NCI-H345 treated with DMSO at 0.1 percent for 48 hours (cell line): ENCODE measurements around the gene SYNM.
A peak's percentile ranks its signal among the peaks of the same experiment; 100 is the strongest.

Source experiments
- DNase-seq: peaks from one replicate; lab custom pipeline; 2025; ENCODE audit not compliant: unreplicated experiment; lab: John Stamatoyannopoulos, UW

SYNM gene

DNA sequence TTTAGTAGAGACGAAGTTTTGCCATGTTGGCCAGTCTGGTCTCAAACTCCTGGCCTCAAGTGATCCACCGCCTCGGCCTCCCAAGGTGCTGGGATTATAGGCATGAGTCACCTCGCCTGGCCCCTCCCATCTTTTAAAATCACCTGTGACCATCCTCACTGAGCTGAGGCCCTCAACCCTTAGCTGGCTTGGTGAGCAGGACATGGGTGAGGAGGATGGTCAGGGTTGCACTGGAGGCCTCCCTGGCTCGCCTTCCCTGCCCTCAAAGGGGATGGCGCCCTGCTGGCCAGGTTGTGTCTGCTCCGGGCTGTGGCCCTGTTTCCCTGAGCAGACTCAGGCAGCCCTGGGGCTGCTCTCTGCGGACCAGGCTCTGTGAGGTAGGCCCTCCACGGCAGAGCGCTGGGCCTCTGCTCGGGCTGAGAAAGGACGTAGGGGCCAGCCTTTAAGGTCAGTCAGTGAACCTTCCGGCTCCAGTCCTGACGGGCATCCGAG is 33.7 kb downstream of the SYNM start:
- no peak for DNase-seq

DNA sequence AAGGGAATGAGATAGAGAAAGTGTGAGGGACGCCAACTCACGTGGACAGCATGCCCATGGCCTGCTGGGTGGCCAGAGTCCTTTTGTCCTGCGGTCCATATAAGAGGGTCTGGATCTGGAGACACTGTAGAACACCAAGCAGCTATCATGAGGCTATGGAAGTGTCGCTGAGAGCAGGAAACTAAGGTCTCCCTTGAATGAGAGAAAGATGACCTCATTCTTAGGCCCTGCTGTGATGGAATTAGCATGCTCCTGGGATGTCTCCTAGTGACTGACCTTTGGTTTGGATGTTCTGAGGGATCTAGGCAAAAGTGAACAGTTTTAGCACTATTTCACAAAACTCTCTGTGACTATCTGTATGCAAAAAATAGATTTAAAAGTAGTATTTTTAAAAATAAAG is 34.4 kb downstream of the SYNM start:
- no peak for DNase-seq

DNA sequence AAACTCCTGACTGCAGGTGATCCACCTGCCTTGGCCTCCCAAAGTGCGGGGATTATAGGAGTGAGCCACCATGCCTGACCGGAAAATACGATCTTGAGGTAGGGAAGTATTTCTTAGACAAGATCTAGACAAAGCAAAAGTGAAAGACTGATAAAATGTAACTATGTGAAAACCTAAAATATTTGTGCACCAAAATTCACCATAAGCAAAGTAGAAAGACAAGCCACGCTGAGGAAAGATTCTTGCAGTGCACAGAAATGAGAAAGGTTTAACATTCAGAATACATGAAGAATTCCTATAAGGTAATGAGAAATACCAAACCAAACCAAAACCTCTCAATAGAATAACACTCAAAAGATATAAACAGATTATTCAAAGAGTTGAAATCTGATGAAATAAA is 35.7 kb downstream of the SYNM start:
- DNase-seq = no peak

DNA sequence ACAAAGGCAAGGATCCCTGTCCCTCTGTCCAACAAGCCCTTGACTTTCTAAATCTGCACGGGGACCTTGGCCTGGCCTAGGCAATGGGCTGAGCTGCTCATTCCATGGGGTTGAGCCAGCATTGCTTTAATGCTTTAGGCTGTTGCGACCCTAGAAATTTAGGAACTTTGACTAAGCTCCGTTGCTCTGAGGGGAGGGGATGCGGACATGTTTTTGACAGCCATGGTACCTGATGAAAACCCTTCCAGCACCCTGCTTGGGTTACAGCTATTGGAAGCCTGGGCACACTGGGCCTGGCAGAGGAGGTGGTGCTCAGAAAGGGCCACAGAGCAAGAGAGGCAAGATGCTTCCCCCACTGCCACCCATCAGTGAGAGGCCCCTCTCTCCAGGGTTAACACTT is 37.1 kb downstream of the SYNM start:
- DNase-seq = no peak

DNA sequence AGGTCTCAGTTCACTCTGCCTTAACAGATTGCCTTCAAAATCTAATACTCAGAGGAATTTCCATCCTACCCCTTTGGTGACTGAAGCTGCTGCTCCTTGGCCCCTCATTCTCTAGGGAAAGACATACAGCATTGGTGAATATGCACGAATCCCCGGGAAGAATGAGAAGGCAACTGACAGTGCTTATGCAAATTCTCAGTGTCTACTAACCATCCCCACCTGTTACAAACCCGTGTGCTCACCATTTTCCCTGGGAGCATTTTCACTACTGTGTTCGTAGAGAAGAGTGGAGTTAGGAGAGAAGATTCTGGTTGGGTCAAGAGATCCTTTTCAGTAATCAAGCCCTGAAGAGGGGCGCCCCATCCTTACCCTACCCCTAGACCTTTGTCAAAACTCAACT is 37.7 kb downstream of the SYNM start:
- no peak for DNase-seq

DNA sequence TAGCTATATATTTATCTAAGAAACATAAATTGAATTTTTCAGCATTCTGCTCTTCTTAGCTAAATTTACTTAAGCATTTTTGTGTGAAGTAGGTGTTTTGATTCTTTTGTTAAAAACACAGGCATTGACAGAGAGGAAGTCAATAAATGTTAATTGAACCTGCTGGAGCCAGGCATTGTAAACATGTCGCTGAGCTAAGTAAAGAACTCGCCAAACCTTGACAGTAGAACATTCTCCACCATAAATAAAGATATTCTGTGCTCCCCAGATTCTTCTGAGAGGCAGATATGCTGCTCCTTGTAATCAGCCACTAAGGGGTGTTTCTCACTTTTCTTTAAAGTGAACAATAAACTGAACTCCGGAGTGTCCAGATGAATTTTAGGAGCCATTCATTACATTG is 38.4 kb downstream of the SYNM start:
- peak; percentile 34 for DNase-seq

DNA sequence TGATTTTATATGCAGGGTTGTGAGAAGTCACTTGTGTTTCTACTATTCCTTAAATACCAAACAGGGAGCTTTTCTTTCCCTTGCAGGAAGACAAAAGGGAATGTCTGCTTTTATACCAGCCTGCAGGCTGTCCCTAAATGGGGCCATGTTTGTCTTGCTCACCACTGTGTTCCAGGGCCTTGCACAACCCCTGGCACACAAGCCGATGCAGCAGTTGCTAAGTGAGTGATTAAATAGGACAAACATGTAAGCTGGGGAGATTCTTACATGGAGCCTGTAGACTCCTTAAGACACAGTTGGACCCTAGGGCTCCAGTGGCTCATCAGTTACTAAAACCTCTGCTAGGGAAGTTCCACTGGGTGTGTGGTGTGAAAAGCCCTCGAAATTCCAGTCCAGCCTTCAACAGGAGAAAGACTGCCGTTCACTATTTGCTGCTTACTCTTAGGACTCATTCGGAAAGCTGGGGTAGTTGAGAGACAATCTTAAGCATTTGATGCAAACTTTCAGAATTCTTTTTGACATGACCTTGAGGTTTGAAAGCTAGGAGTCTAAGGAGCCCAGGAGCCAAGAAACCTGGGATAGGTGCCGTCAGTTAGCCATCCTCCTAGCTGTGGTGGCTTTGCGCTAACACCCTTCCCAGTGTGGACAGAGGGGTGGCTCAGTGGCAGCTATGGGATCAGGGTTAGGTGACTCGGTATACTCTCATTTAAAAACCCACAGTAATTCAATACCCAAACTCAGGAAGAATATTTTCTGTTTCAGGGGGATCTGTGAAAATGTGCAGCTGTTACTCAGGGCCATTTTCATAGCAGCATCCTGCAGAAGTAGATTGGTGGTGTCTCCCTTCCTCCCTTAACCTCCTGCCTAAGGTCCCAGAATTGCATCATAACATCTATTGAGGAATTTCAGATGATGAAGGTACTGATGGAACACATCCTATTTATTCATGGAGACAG is 39.1 kb downstream of the SYNM start:
- DNase-seq = no peak

DNA sequence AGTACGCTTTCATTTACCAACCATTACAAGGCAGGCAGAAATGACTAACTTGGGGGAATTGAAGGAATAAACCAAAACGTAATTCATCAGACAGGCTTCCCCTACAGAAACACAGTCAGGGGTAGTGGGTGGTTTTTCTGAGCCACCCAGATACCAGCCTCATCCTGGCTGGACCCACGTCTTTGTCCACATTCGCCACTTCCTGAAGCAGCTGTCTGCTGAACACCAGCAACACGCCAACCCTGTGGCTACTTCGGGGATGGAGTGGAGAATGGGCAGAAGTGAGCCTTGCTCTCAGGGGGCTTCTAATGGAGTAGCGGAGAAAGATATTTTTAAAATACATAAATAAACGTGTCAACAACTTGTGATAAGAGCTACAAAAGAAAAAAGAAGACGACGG is 40.1 kb downstream of the SYNM start:
- DNase-seq = no peak

DNA sequence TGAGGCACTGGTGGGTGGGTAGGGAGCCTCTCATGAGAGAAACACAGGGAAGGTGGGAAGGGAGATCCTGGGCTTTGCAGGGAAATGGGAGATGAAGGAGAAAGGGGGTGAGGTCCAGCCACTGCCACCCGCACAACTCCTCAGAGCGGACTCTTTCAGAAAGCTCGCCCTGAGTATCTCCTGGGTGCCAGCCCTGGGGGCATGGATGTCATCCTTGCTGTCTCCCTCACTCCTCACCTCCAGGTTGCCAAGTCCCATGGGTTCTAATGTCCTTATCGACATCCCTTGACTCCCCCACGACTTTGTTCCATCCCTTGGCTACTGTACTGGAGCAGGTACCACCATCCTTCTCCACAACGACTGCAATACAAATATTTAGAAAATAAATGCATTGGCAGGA is 40.9 kb downstream of the SYNM start:
- DNase-seq = no peak

DNA sequence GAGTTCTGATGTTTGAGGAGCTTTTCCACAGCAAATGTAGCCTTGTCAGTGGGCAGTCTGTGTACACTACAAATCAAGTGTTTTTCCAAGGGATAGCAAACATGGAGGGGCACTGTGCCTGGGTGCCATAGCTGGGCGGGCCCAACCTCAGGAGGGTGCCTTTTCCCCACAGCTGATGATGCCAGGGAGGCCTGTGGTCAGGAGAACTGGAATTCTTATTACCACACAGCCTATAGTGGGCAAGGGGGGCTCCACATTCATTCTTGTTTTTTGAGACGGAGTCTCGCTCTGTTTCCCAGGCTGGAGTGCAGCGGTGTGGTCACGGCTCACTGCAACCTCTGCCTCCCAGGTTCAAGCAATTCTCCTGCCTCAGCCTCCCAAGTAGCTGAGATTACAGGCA is 41.8 kb downstream of the SYNM start:
- DNase-seq = no peak

DNA sequence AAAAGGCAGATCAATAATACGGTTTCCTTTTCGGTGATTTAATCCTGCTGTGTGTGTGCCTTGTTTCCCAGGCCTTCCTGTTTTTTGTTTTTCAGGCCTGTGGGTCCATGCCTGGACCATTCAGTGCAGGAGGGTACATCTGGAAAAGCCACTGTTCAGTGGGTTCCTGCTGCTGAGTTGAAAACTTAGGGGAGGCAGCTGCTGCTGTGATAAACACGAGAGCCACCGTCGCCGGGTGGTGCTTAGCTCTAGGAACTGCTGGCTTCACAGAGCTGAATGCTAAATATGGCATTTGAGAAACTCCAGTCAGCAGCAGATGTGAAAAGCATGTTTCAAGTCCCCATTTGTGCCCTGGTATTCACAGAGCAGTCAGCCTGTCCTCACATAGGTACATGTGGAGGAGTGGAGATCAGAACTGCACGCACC is 44.0 kb downstream of the SYNM start:
- no peak for DNase-seq

DNA sequence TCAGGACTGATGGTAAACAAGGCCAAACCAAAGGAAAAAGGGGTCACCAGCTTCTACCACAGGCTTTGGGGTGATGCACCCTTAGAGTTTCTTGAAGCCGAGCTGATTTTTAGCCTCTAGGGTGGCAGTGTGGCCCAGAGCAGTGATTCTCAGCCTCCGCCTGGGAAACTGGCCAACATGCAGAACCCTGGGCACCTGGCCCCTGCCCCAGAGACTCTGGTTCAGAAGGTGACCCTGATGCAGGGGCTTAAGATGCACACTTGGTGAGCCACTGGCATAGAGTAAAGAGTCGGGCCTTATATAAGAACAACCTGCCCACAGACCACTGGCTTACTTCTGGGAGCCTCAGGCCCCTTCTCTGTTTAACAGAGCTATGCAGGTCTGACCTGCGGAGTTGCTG is 44.5 kb downstream of the SYNM start:
- no peak for DNase-seq

DNA sequence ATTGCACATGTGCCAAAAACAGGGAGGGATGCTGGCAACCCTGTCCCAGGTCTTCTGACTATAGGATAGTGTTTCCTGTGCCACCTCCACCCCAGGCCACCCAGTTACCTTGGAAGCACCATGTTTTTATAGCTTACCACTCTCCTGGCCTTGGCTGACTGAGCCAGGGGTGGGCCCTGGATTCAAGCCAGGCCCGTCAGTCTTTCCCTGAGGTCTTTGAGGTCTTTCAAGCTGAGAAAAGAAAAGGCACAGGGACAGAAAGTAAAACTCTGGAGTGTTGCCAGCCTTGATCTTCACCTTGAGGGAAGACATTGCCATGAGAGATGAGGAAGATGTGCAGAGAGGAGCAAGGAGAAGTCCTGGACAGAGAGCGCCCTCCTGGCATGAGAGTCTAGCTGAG is 46.3 kb downstream of the SYNM start:
- DNase-seq = no peak

DNA sequence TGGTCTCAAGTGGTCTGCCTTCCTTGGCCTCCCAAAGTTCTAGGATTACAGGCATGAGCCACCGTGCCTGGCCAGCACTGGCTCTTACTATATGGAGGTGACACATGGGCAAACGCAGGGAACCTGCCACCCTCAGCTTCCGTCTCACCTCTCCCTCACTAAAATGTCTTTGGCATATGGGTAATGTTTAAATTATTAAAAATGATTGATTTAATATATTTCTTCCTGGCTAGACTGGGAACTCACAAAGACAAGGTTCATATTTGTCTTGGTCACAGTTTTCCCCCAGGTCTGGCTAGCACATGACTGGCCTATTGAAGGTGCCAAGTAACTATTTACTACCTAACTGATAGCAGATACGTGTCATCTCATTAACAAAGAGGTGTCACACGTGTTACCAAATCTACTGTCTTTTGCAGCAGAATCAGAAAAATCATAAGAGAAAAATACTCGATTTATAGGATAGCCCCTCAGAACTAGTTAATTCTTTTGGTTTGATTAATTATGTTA is 48.2 kb downstream of the SYNM start:
- DNase-seq = no peak

DNA sequence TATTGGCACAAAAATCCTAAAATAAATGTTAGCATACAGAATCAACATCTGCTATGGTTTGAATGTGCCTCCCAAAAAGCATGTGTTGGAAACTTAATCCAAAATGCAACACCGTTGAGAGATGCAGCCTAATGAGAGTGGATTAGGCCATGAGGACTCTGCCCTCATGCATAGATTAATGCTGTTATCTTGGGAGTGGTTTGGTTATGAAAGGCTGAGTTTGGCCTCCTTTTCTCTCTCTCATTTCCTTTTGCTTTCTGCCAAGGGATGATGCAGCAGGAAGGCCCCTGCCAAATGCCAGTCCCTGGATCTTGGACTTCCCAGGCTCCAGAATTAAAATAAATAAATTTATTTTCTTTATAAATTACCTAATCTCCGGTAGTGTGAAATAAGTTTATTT is 49.4 kb downstream of the SYNM start:
- DNase-seq = no peak

DNA sequence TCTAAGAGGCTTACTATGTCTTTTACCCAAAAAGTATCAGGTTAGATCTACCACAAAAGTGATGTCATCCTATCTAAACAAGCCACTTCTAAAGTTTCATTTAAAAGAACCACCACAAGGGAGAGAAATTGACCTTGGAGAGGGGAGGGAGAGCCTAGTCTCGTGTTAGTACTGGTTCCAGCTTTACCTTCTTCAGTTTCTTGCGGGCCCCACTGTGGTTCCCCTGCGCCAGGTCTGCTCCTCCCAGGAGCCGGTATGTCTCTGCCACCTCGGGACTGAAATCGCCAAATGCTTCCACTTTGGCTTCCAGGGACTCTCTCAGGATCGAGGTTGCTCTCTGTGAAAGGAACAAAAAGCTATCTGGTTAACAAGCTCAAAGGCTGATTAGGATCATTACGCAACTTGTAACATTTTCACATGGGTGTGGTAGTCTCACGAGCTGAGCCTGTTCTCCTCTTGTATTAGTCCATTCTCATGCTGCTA is 51.1 kb downstream of the SYNM start:
- no peak for DNase-seq

DNA sequence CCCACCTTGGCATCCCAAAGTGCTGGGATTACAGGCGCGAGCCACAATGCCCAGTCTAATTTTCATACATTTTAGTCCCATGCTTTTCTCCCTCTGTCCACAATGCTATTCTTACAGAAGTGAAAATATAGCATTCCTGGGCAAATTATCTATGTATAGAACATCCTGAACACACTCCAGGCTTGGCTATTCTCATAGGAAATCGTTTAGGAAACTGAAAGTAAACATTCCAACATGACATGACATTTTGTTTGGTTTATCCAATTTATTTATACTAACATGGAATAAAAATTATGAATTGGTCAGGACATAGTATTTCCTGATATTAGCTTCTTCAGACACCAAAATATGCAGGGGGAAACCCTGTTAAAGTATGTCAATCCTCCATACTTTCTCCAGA is 52.6 kb downstream of the SYNM start:
- no peak for DNase-seq

DNA sequence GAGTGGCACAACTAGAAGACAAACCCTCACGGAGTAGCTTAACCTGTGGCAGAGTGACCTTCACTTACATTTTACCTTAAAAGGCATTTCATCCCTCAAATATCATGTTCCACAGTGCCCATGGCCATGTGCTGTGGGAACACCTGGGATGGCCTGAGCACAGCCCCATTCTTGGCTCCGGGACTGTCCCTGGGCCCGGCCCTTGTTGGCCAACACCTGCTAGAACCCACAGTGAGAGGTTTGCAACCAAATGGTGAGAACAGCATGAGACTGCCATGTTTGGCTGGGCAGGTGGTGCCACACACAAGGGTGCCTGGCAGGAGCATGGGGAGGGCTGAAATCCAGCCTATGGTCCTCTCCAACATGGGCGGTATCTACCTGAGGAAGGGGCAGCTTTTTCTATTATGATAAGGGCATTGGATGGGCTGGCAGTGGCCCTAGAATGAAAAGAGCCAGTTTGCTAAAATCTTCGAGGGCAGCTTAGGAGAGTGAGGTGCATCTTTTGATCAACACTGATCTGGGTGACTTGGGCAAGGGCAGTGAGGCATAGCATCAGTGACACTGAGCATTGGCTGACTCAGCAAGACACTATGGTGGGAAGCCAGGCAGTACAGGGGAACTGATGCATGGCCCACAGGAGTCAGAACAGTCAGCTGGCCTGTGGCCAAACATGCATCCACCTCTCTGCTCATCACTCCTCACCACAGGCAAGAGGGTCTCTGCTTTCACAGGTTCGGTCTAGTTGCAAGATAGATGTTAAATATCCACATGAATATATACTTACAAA is 53.9 kb downstream of the SYNM start:
- no peak for DNase-seq

DNA sequence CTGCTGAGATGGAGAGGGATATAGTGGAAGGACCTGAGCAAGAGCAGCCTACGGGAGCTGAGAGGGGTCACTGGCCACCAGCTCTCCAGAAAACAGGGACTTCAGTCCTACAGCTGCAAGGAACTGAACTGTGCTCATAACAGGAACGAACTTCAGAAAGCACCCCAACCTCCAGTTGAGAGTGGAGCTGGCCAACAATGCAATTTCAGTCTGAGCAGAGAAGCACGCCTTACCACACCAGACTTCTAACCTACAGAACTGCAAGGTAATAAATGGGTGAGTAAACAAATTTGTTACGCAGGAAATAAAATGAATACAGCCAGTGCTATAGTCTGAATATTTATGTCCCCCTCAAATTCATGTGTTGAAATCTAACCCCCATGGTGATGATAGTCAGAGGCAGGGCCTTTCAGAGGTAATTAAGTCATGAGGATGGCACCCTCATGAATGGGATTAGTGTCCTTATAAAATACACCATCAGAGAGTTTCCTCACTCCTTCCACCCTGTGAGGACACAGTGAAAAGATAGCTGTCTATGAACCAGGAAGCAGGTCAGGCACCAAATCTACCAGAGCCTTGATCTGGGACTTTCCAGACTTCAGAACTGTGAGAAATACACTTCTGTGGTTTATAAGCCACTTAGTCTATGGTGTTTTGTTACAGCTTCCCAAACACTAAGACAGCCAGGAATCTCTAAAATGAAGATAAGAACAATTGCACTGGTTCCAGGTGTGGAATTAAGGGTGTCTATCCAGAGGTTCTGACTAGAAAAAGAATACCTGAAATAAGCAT is 58.6 kb downstream of the SYNM start:
- no peak for DNase-seq

DNA sequence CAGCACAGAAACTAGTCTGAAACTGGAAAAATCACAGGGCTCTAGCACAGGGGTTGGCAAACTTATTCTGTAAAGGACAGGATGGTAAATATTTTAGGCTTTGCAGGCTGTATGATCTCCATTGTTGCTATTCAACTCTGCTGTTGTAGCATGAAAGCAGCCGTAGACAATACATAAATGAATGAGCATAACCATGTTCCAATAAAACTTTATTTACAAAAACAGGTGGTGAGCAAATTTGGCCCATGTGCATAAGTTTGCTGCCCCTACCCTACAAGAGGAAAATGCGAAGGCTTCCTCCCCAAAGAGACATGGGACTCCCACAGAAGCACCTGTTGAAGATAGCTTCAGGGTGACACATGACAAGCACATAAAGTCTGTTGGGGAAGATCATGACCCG is 59.2 kb downstream of the SYNM start:
- no peak for DNase-seq
